ENCODE results near the gene DSCAML1.

DSCAML1 gene

GRCh38 chr11:117712530-117712929, 84.5 kb downstream of the DSCAML1 start:
- H3K4me3 ChIP-seq (ENCODE audit: control insufficient read depth, low read depth, low read length) = no peak overlapping the region
- no peak for DNase-seq (ENCODE audit: low read depth)
- TF ChIP-seq CTCF (IDR thresholded peaks at IDR 0.05; ENCODE audit: control insufficient read depth, insufficient read depth, low read depth, low read length, missing control alignments) = no peak

- TF ChIP-seq CTCF (IDR thresholded peaks at IDR 0.05; ENCODE audit: control insufficient read depth, insufficient read depth, low read depth, low read length, missing control alignments) = no peak
- no peak overlapping the region for H3K4me3 ChIP-seq (ENCODE audit: control insufficient read depth, low read depth, low read length)
- DNase-seq (ENCODE audit: low read depth) = no peak
Measured at GRCh38 chr11:117711331-117711730, 85.7 kb downstream of the DSCAML1 start.

GRCh38 chr11:117710211-117710610, 86.8 kb downstream of the DSCAML1 start:
- H3K4me3 ChIP-seq (ENCODE audit: control insufficient read depth, low read depth, low read length) = no peak overlapping the region
- TF ChIP-seq CTCF (IDR thresholded peaks at IDR 0.05; ENCODE audit: control insufficient read depth, insufficient read depth, low read depth, low read length, missing control alignments) = no peak
- DNase-seq (ENCODE audit: low read depth) = no peak

- H3K4me3 ChIP-seq (ENCODE audit: control insufficient read depth, low read depth, low read length) = no peak overlapping the region
- TF ChIP-seq CTCF (IDR thresholded peaks at IDR 0.05; ENCODE audit: control insufficient read depth, insufficient read depth, low read depth, low read length, missing control alignments) = no peak
- no peak for DNase-seq (ENCODE audit: low read depth)
Measured at GRCh38 chr11:117706322-117706814, 90.6 kb downstream of the DSCAML1 start.

GRCh38 chr11:117705866-117706265, 91.2 kb downstream of the DSCAML1 start:
- TF ChIP-seq CTCF (IDR thresholded peaks at IDR 0.05; ENCODE audit: control insufficient read depth, insufficient read depth, low read depth, low read length, missing control alignments) = no peak
- DNase-seq (ENCODE audit: low read depth) = no peak
- H3K4me3 ChIP-seq (ENCODE audit: control insufficient read depth, low read depth, low read length) = no peak overlapping the region

- TF ChIP-seq CTCF (IDR thresholded peaks at IDR 0.05; ENCODE audit: control insufficient read depth, insufficient read depth, low read depth, low read length, missing control alignments) = no peak
- no peak for DNase-seq (ENCODE audit: low read depth)
- H3K4me3 ChIP-seq (ENCODE audit: control insufficient read depth, low read depth, low read length) = no peak overlapping the region
Measured at GRCh38 chr11:117704395-117705100, 92.5 kb downstream of the DSCAML1 start.

Measured in AG09309 (cell line).